Ishikawa (cell line): ENCODE results near the gene TAP1.

ENCODE experiments used
- CREB1 ChIP-seq: IDR thresholded peaks from 2 replicates; pipeline ENCODE4 v1.6.1; 2012; ENCODE audit warnings: low read depth
- EGR1 ChIP-seq: IDR thresholded peaks from 2 replicates; pipeline ENCODE4 v1.6.1; 2012
- EP300 ChIP-seq: IDR thresholded peaks from 2 replicates; pipeline ENCODE4 v1.6.1; 2012; ENCODE audit warnings: borderline replicate concordance
- MAX ChIP-seq: IDR thresholded peaks from 2 replicates; pipeline ENCODE4 v1.6.1; 2012
- NFIC ChIP-seq: IDR thresholded peaks from 2 replicates; pipeline ENCODE4 v1.6.1; 2012
- REST ChIP-seq: IDR thresholded peaks from 2 replicates; pipeline ENCODE4 v1.6.1; 2012; ENCODE audit warnings: low read depth, mild to moderate bottlenecking
- TAF1 ChIP-seq: IDR thresholded peaks from 2 replicates; pipeline ENCODE4 v1.6.1; 2012; ENCODE audit warnings: low read depth, mild to moderate bottlenecking
- TCF12 ChIP-seq: IDR thresholded peaks from 2 replicates; pipeline ENCODE4 v1.6.1; 2012; ENCODE audit warnings: low read depth
- TEAD4 ChIP-seq: IDR thresholded peaks from 2 replicates; pipeline ENCODE4 v1.6.1; 2012

- TF ChIP-seq MAX (no peak), CREB1 (no peak), EGR1 (no peak), REST (no peak), TCF12 (no peak), TEAD4 (no peak), EP300 (no peak), TAF1 (no peak), NFIC (no peak)
These were observed 50.1 kb downstream of the TAP1 start for GRCh38 chr6:32803416-32803815.
